Endometrial microvascular endothelial cells (primary cell): Measurements from ENCODE around the gene TBC1D8. TPM values are rescaled to one million over a fixed set of nuclear protein-coding genes. Genes with fewer than 3 reads are reported as not detected.
"Not testable (repeated sequence)": the region's sequence is repeated elsewhere in the genome, so short reads cannot be mapped to it uniquely, and the experiment has no call there.

Experiments
- in situ Hi-C: cut with HindIII; loops from 2 replicates; pipeline ENCODE4 v1.10.0; 2017; ENCODE audit warnings: low sequenced_read_pairs, low pct_unique_long_range_greater_than_20kb; ENCODE audit errors: inconsistent ontology term
- total RNA-seq: library from RNA; depleted of rRNA; stranded (reverse); fragments of >200 nt; gene quantifications from one replicate; pipeline ENCODE4 v1.2.3, GENCODE V29; 2015; ENCODE audit errors: inconsistent ontology term

Gene TBC1D8
- total RNA-seq, 1 donor from 2014 or later = 27.2 TPM

GRCh38 chr2:101167532-101167931 lies 16.4 kb upstream of the TBC1D8 start:
- in situ Hi-C loops = not testable (repeated sequence)

GRCh38 chr2:101164021-101164420 lies 12.8 kb upstream of the TBC1D8 start:
- in situ Hi-C loops = no loop called here

- in situ Hi-C loops = no loop called here
Measured at GRCh38 chr2:101162561-101163330, 11.6 kb upstream of the TBC1D8 start.

- in situ Hi-C loops = no loop called here
Measured at GRCh38 chr2:101161658-101162057, 10.5 kb upstream of the TBC1D8 start.

- in situ Hi-C loops = no loop called here
Measured at GRCh38 chr2:101160454-101160853, 9.3 kb upstream of the TBC1D8 start.

- in situ Hi-C loops = no loop called here
Measured at GRCh38 chr2:101159526-101159925, 8.3 kb upstream of the TBC1D8 start.

GRCh38 chr2:101157272-101157671 lies 6.1 kb upstream of the TBC1D8 start:
- in situ Hi-C loops = no loop called here

GRCh38 chr2:101153787-101154186 lies 2.6 kb upstream of the TBC1D8 start:
- in situ Hi-C loops = no loop called here

GRCh38 chr2:101153077-101153707 lies 2.0 kb upstream of the TBC1D8 start:
- in situ Hi-C loops = no loop called here

GRCh38 chr2:101152272-101153076 lies 1.3 kb upstream of the TBC1D8 start:
- in situ Hi-C loops = no loop called here

- in situ Hi-C loops = no loop called here
Measured at GRCh38 chr2:101151859-101152271, 683 bp upstream of the TBC1D8 start.

GRCh38 chr2:101150306-101151145 lies 656 bp downstream of the TBC1D8 start:
- in situ Hi-C loops = no loop called here

- in situ Hi-C loops = no loop called here
Measured at GRCh38 chr2:101149241-101150192, 1.7 kb downstream of the TBC1D8 start.

GRCh38 chr2:101148777-101149176 lies 2.4 kb downstream of the TBC1D8 start:
- in situ Hi-C loops = no loop called here

GRCh38 chr2:101147971-101148370 lies 3.2 kb downstream of the TBC1D8 start:
- in situ Hi-C loops = no loop called here

GRCh38 chr2:101147062-101147461 lies 4.1 kb downstream of the TBC1D8 start:
- in situ Hi-C loops = no loop called here

GRCh38 chr2:101146535-101146934 lies 4.6 kb downstream of the TBC1D8 start:
- in situ Hi-C loops = no loop called here

GRCh38 chr2:101145406-101145805 lies 5.8 kb downstream of the TBC1D8 start:
- in situ Hi-C loops = no loop called here
